ENCODE results near the gene MRPL2.

Gene MRPL2

DNA sequence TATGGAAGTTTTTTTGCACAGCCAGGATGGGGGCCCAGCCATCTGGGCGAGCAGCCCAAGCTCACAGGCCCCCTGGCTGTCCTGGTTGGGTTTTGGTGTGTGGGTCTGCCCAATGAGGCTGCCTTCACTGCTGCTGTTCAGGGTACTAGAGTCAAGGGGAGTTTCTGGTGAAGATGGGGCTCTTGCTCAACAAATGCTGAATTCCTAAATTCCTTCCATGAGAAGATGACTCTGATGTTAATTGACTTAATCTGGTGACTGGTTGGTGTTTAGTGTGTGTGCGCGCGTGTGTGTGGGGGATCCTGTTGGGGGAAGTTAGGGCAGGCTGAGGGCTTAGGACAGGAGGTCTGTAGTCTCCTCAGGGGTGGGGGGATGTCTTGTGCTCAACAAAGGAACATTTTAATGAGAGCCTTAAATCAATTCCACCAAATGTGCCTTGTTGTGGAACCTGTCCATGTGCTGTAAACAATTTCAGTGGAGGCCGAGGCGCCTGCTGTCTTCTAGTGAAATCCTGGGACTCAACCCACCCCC lies 18.8 kb upstream of the MRPL2 start:
- Histone ChIP-seq H3K27me3 (no peaks in the 10 kb centered on the region), H3K4me1 (peaks cover 16 to 58% (median 50%) of the 10 kb centered on the region in 10 experiments), H3K4me3 (peak overlapping the region in 8 of 10 experiments; percentile 85 to 100 (median 96); a peak in 17 of 20 replicates), H3K36me3 (peaks cover 0 to 16% (median 1%) of the 10 kb centered on the region in 11 experiments; a peak in 11 of 22 replicates), H4K20me1 (peaks cover 0 to 63% (median 44%) of the 10 kb centered on the region in 11 experiments; a peak in 16 of 22 replicates), H3K27ac (0 out of 22 replicates have a peak overlapping the region, but pooled peaks of 2 of the 11 experiments have one; percentile 84 to 88), H3K4me2 (peak overlapping the region; percentile 85 to 97 (median 94)), H3K9ac (peak overlapping the region in 9 of 11 experiments; percentile 84 to 96 (median 93); a peak in 15 of 22 replicates), H3K9me3 (replicated peaks in 1 of 11) (no peaks in the 10 kb centered on the region)
- TF ChIP-seq Cebpa-rat (IDR thresholded peaks at IDR 0.05): no peak

DNA sequence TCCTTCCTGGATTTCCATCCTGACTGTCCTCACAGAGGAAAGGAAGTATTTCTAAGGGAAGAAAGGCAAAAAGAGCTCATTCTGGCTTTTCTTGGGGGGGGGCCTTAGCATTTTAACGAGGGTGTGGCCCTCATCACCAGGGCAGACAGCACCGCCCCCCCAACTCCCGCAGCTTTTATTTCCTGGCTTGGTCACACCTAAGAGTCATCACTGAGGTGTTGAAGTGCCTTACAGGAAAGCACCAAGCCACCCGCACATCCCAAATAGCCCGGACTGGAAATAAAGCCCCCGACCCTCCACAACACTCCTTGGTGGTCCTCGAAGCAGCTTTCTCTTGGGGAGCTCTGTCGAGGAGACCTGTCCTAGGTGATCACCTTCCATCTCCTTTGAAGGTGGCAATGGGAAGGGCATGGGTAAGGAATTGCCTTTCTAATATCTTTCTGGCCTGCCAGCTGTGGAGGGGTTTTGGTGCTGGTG lies 18.1 kb upstream of the MRPL2 start:
- H3K36me3 ChIP-seq: peaks cover 0 to 23% (median 6%) of the 10 kb centered on the region in 11 experiments; a peak in 12 of 22 replicates
- H3K4me1 ChIP-seq: peaks cover 14 to 54% (median 46%) of the 10 kb centered on the region in 10 experiments
- H3K4me2 ChIP-seq: peak overlapping the region; percentile 85 to 97 (median 94)
- H3K9me3 ChIP-seq (replicated peaks in 1 of 11): no peaks in the 10 kb centered on the region
- peak overlapping the region; percentile 80 to 96 (median 91) for H3K9ac ChIP-seq
- H3K27ac ChIP-seq: peak overlapping the region; percentile 35 to 90 (median 88); a peak in 20 of 22 replicates
- H4K20me1 ChIP-seq: peaks cover 0 to 57% (median 37%) of the 10 kb centered on the region in 11 experiments; a peak in 16 of 22 replicates
- H3K27me3 ChIP-seq: no peaks in the 10 kb centered on the region
- no peak for TF ChIP-seq Cebpa-rat (IDR thresholded peaks at IDR 0.05)
- H3K4me3 ChIP-seq: peak overlapping the region; percentile 85 to 100 (median 93)

DNA sequence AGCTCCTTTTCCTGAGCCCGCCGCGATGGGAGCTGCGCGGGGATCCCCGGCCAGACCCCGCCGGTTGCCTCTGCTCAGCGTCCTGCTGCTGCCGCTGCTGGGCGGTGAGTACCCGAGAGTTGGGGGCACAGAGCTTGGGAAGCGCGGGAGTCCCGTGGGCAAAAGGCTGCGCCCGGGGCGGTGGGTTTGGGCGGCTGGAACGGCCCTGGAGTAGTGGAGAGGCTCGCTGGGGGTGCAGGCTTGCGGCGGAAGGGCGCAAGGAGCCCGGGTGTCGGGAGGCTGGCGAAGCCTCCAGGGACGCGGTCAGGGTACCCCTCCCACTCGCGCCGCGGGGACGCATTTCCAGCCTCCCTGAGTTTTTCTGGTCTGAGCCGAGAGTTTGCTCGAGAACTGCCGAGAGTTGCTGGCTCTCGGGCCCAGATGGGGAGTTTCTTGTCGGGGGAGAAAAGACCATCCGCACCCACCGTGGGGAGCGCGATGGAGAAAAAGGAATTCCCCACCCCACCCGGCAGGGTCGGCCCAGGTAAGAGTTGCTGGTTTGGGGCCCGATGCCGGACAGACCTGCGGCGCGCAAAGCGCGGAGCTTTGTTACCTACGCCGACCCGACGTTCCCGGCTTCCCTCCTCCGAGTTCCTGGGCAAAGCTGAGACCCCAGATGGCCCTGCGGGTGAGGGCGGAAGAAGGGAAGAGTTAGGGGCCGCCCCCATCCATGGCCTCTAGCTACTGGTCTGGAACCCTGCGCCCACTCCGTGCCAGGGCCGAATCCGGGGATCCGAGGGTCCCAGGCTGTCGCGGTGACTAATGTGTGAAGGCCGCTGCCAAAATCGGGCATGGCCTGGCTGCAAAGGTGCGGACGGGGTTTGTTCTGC lies 17.5 kb upstream of the MRPL2 start:
- no peak for TF ChIP-seq Cebpa-rat (IDR thresholded peaks at IDR 0.05)
- peak overlapping the region; percentile 85 to 100 (median 93) for H3K4me3 ChIP-seq
- no peaks in the 10 kb centered on the region for H3K9me3 ChIP-seq (replicated peaks in 1 of 11)
- peaks cover 0 to 50% (median 30%) of the 10 kb centered on the region in 11 experiments; a peak in 14 of 22 replicates for H4K20me1 ChIP-seq
- peak overlapping the region; percentile 85 to 97 (median 94) for H3K4me2 ChIP-seq
- peak overlapping the region; percentile 35 to 90 (median 88); a peak in 21 of 22 replicates for H3K27ac ChIP-seq
- no peaks in the 10 kb centered on the region for H3K27me3 ChIP-seq
- H3K4me1 ChIP-seq: peaks cover 14 to 48% (median 42%) of the 10 kb centered on the region in 10 experiments
- H3K36me3 ChIP-seq: peaks cover 0 to 24% (median 6%) of the 10 kb centered on the region in 11 experiments; a peak in 12 of 22 replicates
- peak overlapping the region; percentile 80 to 96 (median 91) for H3K9ac ChIP-seq

DNA sequence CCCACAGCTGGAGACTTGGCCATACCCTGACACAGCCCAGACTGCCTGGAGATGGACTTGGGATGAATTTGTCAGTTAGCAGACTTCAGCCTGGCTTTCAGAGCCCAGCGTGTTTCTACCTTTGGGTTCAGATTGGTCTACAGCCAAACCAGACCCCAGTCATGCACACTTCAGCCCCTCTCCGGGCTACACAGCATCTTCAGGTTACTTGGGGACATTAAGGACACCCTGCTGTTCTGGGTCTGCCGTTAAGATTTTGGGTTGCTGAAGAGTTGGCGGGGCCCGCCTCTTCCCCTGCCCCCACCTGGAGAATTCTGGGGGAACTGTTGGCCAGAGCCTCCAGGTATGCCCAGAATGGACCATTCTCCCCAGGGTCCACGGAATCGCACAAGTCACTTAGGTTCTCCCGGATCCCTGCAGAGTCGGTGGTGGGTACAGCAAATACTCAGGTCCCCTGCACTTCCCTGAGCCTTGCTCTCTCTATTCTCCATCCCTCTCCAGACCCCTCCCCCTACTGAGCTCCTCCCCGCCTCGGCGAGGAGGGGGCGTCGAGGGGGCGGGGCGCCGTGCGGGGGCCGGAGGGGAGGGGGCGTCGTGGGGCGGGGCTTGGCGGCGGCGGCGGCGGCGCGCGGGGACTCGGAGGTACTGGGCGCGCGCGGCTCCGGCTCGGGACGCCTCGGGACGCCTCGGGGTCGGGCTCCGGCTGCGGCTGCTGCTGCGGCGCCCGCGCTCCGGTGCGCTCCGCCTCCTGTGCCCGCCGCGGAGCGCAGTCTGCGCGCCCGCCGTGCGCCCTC lies 16.6 kb upstream of the MRPL2 start, which contains the start of gene PTK7:
PTK7 (plus strand) TSS at position 645 of the 794 bp plus-strand sequence. CDS start 175 bp downstream, outside the sequence.
- TF ChIP-seq Cebpa-rat (IDR thresholded peaks at IDR 0.05): no peak
- Histone ChIP-seq H3K27ac (peak within 1 kb of the TSS; percentile 35 to 90 (median 88); a peak in 21 of 22 replicates), H3K27me3 (no peaks in the 10 kb centered on the region), H3K9me3 (replicated peaks in 1 of 11) (no peaks in the 10 kb centered on the region), H3K36me3 (peaks cover 0 to 30% (median 6%) of the 10 kb centered on the region in 11 experiments; a peak in 12 of 22 replicates), H3K4me3 (peak within 1 kb of the TSS; percentile 85 to 100 (median 93)), H3K4me2 (peak within 1 kb of the TSS; percentile 85 to 97 (median 94)), H3K4me1 (peaks cover 14 to 41% (median 34%) of the 10 kb centered on the region in 10 experiments), H4K20me1 (peaks cover 0 to 42% (median 22%) of the 10 kb centered on the region in 11 experiments; a peak in 14 of 22 replicates), H3K9ac (peak within 1 kb of the TSS; percentile 80 to 96 (median 91))

DNA sequence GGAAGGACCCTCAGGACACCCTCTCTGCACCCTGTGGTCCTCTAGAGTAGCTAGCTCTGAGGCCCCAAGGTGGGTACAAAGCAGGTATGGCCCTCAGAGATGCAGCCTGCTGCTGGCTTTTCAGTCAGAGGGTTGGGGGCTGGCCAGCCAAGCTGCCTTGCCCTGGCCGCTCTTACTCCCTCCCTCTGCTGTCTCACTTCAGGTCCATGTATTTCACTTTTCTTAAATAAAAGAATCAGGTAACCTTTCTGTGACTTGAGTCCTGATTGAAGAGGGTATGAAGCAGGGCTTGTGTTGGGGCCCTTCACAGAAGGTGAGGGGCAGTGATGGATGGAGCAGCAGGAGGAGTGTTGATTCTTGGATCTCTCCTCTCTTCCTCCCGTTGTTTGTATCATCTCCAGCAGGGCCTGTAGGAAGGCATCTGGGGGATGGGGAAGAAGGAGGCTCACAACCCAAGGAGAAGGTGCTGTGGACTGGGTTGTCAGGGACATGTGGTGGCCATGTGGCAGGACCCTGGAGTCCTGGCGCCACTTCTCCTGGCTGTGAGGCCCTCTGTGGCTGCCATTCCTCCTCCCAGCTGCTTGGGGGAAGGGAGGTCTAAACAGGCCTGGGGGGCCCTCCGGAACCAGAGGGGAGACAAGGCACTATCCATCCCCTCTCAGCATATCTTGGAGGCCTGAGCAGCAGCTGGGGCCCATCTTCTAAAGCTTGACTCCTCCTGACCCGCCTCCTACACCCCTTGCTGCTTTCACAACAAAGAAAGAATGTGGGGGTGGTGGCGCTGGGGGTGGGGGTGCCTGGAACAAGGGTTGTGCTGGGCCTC lies 15.8 kb upstream of the MRPL2 start:
- H3K4me3 ChIP-seq: peak overlapping the region in 3 of 10 experiments; percentile 90 to 98 (median 98); a peak in 4 of 20 replicates
- TF ChIP-seq Cebpa-rat (IDR thresholded peaks at IDR 0.05): no peak
- H3K27ac ChIP-seq: peak overlapping the region in 8 of 11 experiments; percentile 32 to 61 (median 42); a peak in 12 of 22 replicates
- peaks cover 0 to 34% (median 20%) of the 10 kb centered on the region in 11 experiments; a peak in 12 of 22 replicates for H4K20me1 ChIP-seq
- no peaks in the 10 kb centered on the region for H3K27me3 ChIP-seq
- H3K9me3 ChIP-seq (replicated peaks in 1 of 11): no peaks in the 10 kb centered on the region
- H3K9ac ChIP-seq: peak overlapping the region in 7 of 11 experiments; percentile 8 to 91 (median 64); a peak in 12 of 22 replicates
- H3K4me2 ChIP-seq: peak overlapping the region; percentile 53 to 97 (median 73); a peak in 20 of 22 replicates
- peaks cover 14 to 41% (median 32%) of the 10 kb centered on the region in 10 experiments for H3K4me1 ChIP-seq
- H3K36me3 ChIP-seq: peaks cover 0 to 30% (median 6%) of the 10 kb centered on the region in 11 experiments; a peak in 10 of 22 replicates

DNA sequence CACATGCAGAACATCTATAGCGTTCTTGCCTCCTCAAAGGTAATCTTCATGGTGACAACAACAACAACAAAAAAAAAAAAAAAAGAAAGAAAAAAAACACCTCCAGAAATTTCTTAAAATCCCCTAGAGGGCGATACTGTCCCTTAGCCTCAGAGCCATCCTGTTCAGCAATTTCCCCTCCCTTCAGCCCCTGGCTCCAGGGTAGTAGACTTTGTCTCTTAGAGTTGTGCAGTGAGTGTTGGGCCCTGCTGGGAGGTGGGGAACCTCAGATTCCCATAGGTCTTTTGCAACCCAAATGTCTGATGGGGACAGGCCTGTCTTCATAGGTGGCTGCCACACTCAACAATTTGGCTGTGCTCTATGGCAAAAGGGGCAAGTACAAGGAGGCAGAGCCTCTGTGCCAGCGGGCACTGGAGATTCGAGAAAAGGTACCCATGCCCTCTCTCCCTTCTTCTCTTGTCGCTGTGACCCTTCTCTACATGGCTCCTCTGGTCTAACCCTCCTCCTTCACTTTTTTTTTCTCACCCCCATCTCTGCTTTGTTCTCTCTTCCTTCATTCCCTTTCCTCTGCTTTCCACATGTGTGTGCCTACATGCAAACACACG lies 10.9 kb upstream of the MRPL2 start:
- Histone ChIP-seq H3K4me1 (peaks cover 0 to 2% (median under 1%) of the 10 kb centered on the region in 10 experiments; a peak in 10 of 20 replicates), H3K36me3 (peaks cover 4 to 35% (median 20%) of the 10 kb centered on the region in 11 experiments; a peak in 14 of 22 replicates), H3K4me2 (no peak overlapping the region), H3K4me3 (no peak overlapping the region), H3K27ac (no peak overlapping the region), H3K9me3 (replicated peaks in 1 of 11) (no peaks in the 10 kb centered on the region), H4K20me1 (no peaks in the 10 kb centered on the region), H3K27me3 (no peaks in the 10 kb centered on the region), H3K9ac (peak overlapping the region in 1 of 11 experiments; percentile 39; a peak in 2 of 22 replicates)
- no peak for TF ChIP-seq Cebpa-rat (IDR thresholded peaks at IDR 0.05)

DNA sequence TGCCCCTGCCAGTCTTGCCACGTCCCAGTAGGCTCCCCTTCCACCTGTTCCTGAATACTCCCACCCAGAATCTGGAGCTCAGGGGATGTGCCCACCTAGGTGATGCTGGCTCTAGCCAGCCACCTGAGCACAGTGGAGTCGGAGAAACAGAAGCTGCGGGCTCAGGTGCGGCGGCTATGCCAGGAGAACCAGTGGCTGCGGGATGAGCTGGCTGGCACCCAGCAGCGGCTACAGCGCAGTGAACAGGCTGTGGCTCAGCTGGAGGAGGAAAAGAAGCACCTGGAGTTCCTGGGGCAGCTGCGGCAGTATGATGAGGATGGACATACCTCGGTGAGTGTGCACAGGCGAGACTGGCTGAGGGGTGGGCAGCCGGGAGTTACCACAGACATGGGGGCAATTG lies 3.6 kb upstream of the MRPL2 start:
- Histone ChIP-seq H3K27ac (no peak overlapping the region), H3K9me3 (replicated peaks in 1 of 11) (no peaks in the 10 kb centered on the region), H3K4me1 (peaks cover 17 to 25% (median 21%) of the 10 kb centered on the region in 10 experiments), H3K4me3 (no peak overlapping the region), H3K4me2 (no peak overlapping the region), H4K20me1 (no peaks in the 10 kb centered on the region), H3K27me3 (no peaks in the 10 kb centered on the region), H3K36me3 (peaks cover 8 to 38% (median 24%) of the 10 kb centered on the region in 11 experiments; a peak in 17 of 22 replicates), H3K9ac (0 out of 22 replicates have a peak overlapping the region, but pooled peaks of 2 of the 11 experiments have one; percentile 9 to 22)
- TF ChIP-seq Cebpa-rat (IDR thresholded peaks at IDR 0.05): no peak

Data from BLaER1 treated with 17β-estradiol and CSF1 and Interleukin-3, amounts not matched to agents 10 nM and 100 nM (cell line).